ENCODE measurements around the gene PRR20G. TPM values are rescaled to one million over a fixed set of nuclear protein-coding genes. Genes with fewer than 3 reads are reported as not detected.

Gene PRR20G
- total and polyA plus RNA-seq, 2 donors (not counting 3 experiments of a cell fraction or from before 2014, with no cell fraction given), result not detected

GRCh38 chr3:127264292-127264691 is 23.6 kb downstream of the PRR20G start:
- intact Hi-C loops (cut with micrococcal nuclease), result no loop called here
- Histone ChIP-seq H3K27me3 (ENCODE audit: control insufficient read depth in 2 of 2, insufficient read depth in 2 of 2, low read length in 2 of 2) (no peaks in the 10 kb centered on the region), H3K4me3 (replicated peaks in 1 of 3; ENCODE audit: insufficient read depth in 1 of 3, low read depth in 1 of 3, low read length in 3 of 3) (no peak overlapping the region), H3K4me2 (ENCODE audit: insufficient read depth, low read length) (no peak overlapping the region), H3K4me1 (ENCODE audit: control insufficient read depth, extremely low read depth, insufficient read depth, low read length) (no peaks in the 10 kb centered on the region), H3K79me2 (ENCODE audit: control insufficient read depth, insufficient read depth, low read length) (no peaks in the 10 kb centered on the region), H3K9ac (replicated peaks; ENCODE audit: extremely low read depth, insufficient read depth, low read length) (no peak overlapping the region), H4K20me1 (replicated peaks; ENCODE audit: control insufficient read depth, extremely low read depth, insufficient read depth, low read length) (no peaks in the 10 kb centered on the region), H2AFZ (ENCODE audit: low read depth, low read length) (no peak overlapping the region), H3K36me3 (ENCODE audit: control insufficient read depth in 2 of 2, extremely low read depth in 1 of 2, insufficient read depth in 2 of 2, low read length in 2 of 2) (no peaks in the 10 kb centered on the region), H3K9me3 (replicated peaks; ENCODE audit: control insufficient read depth, insufficient read depth, low read length) (no peaks in the 10 kb centered on the region), H3K9me1 (replicated peaks; ENCODE audit: control insufficient read depth, extremely low read depth, insufficient read depth, low read length) (no peaks in the 10 kb centered on the region), H3K27ac (ENCODE audit: insufficient read depth, low read depth, low read length) (no peak overlapping the region)
- ChIA-PET CTCF (no interaction called here), POLR2A (no interaction called here)
- DNase-seq (ENCODE audit: low read depth, low spot score) (no peak), FAIRE-seq (no peak)
- dilution Hi-C loops (cut with MboI; ENCODE audit: extremely low pct_ligation_motif_present, low sequenced_read_pairs), result no loop called here
- TF ChIP-seq CTCF (IDR thresholded peaks at IDR 0.05; ENCODE audit: extremely low read depth in 1 of 2, insufficient read depth in 1 of 2, low read depth in 1 of 2, low read length in 2 of 2), result no peak
- no peak for TF ChIP-seq FOS (IDR thresholded peaks at IDR 0.05; ENCODE audit: borderline replicate concordance, insufficient read depth, low read length)
- TF ChIP-seq MAX (IDR thresholded peaks at IDR 0.05; ENCODE audit: insufficient read depth, insufficient read length), result no peak
- no peak for TF ChIP-seq EZH2 (IDR thresholded peaks at IDR 0.05; ENCODE audit: borderline replicate concordance, low read depth, low read length, severe bottlenecking)
- no peak for TF ChIP-seq POLR2A (IDR thresholded peaks at IDR 0.05; ENCODE audit: low read depth, low read length)
- no peak for TF ChIP-seq JUN (IDR thresholded peaks at IDR 0.05; ENCODE audit: borderline replicate concordance, insufficient read depth, insufficient read length, low read depth)
- TF ChIP-seq POLR2AphosphoS5 (IDR thresholded peaks at IDR 0.05; ENCODE audit: insufficient read depth, low read depth, low read length), result no peak
- no peak for TF ChIP-seq MYC (IDR thresholded peaks at IDR 0.05; ENCODE audit: low read depth, low read length)
- no peak for TF ChIP-seq GATA2 (IDR thresholded peaks at IDR 0.05; ENCODE audit: insufficient read depth, insufficient read length, low read depth, low read length)
- no TSS peak for BruUV-seq (replicated peaks)
